ENCODE data around the gene LNPEP. TPM values are rescaled to one million over a fixed set of nuclear protein-coding genes. Genes with fewer than 3 reads are reported as not detected.

The LNPEP gene
- total RNA-seq, 6 experiments from 2014 or later: 20.2 to 23.9 (median 22.6) TPM

- H3K27ac Mint-ChIP-seq: no peak overlapping the region
- no peaks in the 10 kb centered on the region for H3K4me1 Mint-ChIP-seq (ENCODE audit: low read depth)
- peaks cover 17% of the 10 kb centered on the region for H3K9me3 Mint-ChIP-seq
- DNase-seq: no peak
- H3K4me3 Mint-ChIP-seq: no peak overlapping the region
- H3K36me3 Mint-ChIP-seq (ENCODE audit: low read depth): peaks cover 13% of the 10 kb centered on the region
- peaks cover 44% of the 10 kb centered on the region for H3K27me3 Mint-ChIP-seq (ENCODE audit: insufficient read depth)
- TF ChIP-seq, protein P1, sequence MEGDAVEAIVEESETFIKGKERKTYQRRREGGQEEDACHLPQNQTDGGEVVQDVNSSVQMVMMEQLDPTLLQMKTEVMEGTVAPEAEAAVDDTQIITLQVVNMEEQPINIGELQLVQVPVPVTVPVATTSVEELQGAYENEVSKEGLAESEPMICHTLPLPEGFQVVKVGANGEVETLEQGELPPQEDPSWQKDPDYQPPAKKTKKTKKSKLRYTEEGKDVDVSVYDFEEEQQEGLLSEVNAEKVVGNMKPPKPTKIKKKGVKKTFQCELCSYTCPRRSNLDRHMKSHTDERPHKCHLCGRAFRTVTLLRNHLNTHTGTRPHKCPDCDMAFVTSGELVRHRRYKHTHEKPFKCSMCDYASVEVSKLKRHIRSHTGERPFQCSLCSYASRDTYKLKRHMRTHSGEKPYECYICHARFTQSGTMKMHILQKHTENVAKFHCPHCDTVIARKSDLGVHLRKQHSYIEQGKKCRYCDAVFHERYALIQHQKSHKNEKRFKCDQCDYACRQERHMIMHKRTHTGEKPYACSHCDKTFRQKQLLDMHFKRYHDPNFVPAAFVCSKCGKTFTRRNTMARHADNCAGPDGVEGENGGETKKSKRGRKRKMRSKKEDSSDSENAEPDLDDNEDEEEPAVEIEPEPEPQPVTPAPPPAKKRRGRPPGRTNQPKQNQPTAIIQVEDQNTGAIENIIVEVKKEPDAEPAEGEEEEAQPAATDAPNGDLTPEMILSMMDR (IDR thresholded peaks at IDR 0.05): no peak
Observed at GRCh38 chr5:97056263-97056662, 120.4 kb downstream of the LNPEP start.

GRCh38 chr5:97062046-97062445, 126.2 kb downstream of the LNPEP start:
- Mint-ChIP-seq H3K36me3 (ENCODE audit: low read depth) (peaks cover 6% of the 10 kb centered on the region; the same call in 1 of the 2 replicates), H3K27ac (no peak overlapping the region), H3K4me1 (ENCODE audit: low read depth) (no peaks in the 10 kb centered on the region), H3K4me3 (no peak overlapping the region), H3K27me3 (ENCODE audit: insufficient read depth) (peaks cover 26% of the 10 kb centered on the region), H3K9me3 (peaks cover 5% of the 10 kb centered on the region; the same call in 1 of the 2 replicates)
- TF ChIP-seq, protein P1 (IDR thresholded peaks at IDR 0.05): no peak
- no peak for DNase-seq

GRCh38 chr5:97063251-97063650, 127.4 kb downstream of the LNPEP start:
- no peak for DNase-seq
- Mint-ChIP-seq H3K27me3 (ENCODE audit: insufficient read depth) (peaks cover 33% of the 10 kb centered on the region), H3K9me3 (peaks cover 5% of the 10 kb centered on the region; the same call in 1 of the 2 replicates), H3K4me3 (no peak overlapping the region), H3K27ac (no peak overlapping the region), H3K4me1 (ENCODE audit: low read depth) (no peaks in the 10 kb centered on the region), H3K36me3 (ENCODE audit: low read depth) (peaks cover 6% of the 10 kb centered on the region; the same call in 1 of the 2 replicates)
- TF ChIP-seq, protein P1 (IDR thresholded peaks at IDR 0.05): no peak

GRCh38 chr5:97065475-97065874, 129.6 kb downstream of the LNPEP start:
- no peaks in the 10 kb centered on the region for H3K36me3 Mint-ChIP-seq (ENCODE audit: low read depth)
- H3K4me3 Mint-ChIP-seq: no peak overlapping the region
- TF ChIP-seq, protein P1 (IDR thresholded peaks at IDR 0.05): no peak
- H3K27ac Mint-ChIP-seq: no peak overlapping the region
- H3K4me1 Mint-ChIP-seq (ENCODE audit: low read depth): peaks cover 1% of the 10 kb centered on the region; the same call in 1 of the 2 replicates
- H3K27me3 Mint-ChIP-seq (ENCODE audit: insufficient read depth): peaks cover 24% of the 10 kb centered on the region
- no peaks in the 10 kb centered on the region for H3K9me3 Mint-ChIP-seq
- no peak for DNase-seq

GRCh38 chr5:97067296-97067850, 131.5 kb downstream of the LNPEP start:
- Mint-ChIP-seq H3K36me3 (ENCODE audit: low read depth) (no peaks in the 10 kb centered on the region), H3K27ac (no peak overlapping the region), H3K27me3 (ENCODE audit: insufficient read depth) (peaks cover 20% of the 10 kb centered on the region), H3K9me3 (no peaks in the 10 kb centered on the region), H3K4me3 (no peak overlapping the region), H3K4me1 (ENCODE audit: low read depth) (peaks cover 16% of the 10 kb centered on the region)
- TF ChIP-seq, protein P1 (IDR thresholded peaks at IDR 0.05): no peak
- DNase-seq: no peak

All from HFFc6 (cell line).